ENCODE measurements around the gene KCNAB1.
"Not testable (repeated sequence)": the region's sequence is repeated elsewhere in the genome, so short reads cannot be mapped to it uniquely, and the experiment has no call there.

KCNAB1 gene

DNA sequence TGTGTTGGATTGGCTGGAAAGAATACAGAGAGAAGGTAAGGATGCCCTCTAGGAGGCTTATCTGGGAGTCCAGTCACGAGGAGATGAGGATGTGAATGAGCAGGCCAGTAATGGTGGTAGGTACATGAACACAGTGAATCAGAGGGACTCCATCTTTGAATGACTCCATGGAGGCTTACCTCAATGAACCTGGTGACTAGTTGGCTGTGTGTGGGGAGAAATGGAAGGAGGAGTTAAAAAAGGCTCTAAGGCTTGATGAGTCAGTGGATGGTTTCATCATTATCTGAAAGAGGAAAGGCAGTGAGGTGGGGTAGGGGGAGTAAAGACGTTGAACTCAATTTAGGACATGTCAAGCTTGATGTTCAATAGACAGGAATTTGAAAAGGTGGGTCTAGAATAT is 61.1 kb downstream of the KCNAB1 start:
- no peak overlapping the region for H3K27ac ChIP-seq
- no peaks in the 10 kb centered on the region for H3K36me3 ChIP-seq
- H3K4me1 ChIP-seq: peaks cover 0 to 19% (median 2%) of the 10 kb centered on the region in 4 donors
- H3K27me3 ChIP-seq: no peaks in the 10 kb centered on the region
- no peak overlapping the region for H3K4me3 ChIP-seq
- H3K9me3 ChIP-seq: no peaks in the 10 kb centered on the region
- TF ChIP-seq, protein P1, sequence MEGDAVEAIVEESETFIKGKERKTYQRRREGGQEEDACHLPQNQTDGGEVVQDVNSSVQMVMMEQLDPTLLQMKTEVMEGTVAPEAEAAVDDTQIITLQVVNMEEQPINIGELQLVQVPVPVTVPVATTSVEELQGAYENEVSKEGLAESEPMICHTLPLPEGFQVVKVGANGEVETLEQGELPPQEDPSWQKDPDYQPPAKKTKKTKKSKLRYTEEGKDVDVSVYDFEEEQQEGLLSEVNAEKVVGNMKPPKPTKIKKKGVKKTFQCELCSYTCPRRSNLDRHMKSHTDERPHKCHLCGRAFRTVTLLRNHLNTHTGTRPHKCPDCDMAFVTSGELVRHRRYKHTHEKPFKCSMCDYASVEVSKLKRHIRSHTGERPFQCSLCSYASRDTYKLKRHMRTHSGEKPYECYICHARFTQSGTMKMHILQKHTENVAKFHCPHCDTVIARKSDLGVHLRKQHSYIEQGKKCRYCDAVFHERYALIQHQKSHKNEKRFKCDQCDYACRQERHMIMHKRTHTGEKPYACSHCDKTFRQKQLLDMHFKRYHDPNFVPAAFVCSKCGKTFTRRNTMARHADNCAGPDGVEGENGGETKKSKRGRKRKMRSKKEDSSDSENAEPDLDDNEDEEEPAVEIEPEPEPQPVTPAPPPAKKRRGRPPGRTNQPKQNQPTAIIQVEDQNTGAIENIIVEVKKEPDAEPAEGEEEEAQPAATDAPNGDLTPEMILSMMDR (IDR thresholded peaks at IDR 0.05): no peak
- DNase-seq: no peak
- intact Hi-C loops (cut with DNase I; ENCODE audit: low total_unique reads): no loop called here

DNA sequence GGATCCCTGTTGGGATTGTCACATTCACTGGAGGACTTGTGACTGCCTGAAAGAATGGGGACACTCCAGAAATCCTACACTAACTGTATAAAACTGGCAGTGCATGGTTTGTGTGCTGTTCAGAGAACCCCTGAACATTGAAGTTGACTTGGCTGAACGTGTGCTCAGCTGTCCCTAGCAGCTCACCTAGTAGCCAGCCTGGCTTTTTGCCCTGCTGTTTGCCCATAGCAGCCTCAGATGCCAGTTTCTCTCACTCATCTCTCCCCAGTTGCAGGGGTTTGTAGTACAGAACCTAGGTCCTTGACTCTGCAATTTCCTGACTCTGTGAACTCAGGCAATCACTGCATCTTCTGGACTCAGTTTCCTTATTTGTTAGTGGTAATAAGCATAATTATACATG is 63.0 kb downstream of the KCNAB1 start:
- TF ChIP-seq, protein P1 (IDR thresholded peaks at IDR 0.05): no peak
- intact Hi-C loops (cut with DNase I; ENCODE audit: low total_unique reads): no loop called here
- DNase-seq: no peak
- H3K4me1 ChIP-seq: peaks cover 0 to 32% (median 2%) of the 10 kb centered on the region in 4 donors
- H3K27me3 ChIP-seq: no peaks in the 10 kb centered on the region
- no peaks in the 10 kb centered on the region for H3K9me3 ChIP-seq
- no peak overlapping the region for H3K27ac ChIP-seq
- no peaks in the 10 kb centered on the region for H3K36me3 ChIP-seq
- no peak overlapping the region for H3K4me3 ChIP-seq

DNA sequence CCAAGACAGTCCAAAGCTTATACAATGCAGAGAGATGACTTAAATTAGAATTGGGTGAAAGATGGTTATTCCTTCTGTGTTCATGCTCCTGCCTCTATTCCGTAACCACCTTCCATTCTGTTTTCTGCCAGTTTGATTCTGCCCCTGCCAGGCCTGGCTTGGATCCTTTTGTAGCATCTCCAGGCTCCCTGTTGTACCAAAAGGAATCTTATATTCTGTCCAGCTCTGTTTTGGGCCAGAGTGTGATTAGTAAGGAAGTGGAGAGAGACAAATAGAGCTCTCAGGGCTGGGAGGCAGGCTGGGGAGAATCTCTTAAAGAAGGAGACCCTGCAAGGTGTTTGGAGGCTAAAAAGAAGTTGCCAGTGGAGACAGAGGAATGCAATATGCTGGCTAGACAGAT is 63.8 kb downstream of the KCNAB1 start:
- Histone ChIP-seq H3K27ac (no peak overlapping the region), H3K36me3 (no peaks in the 10 kb centered on the region), H3K4me3 (no peak overlapping the region), H3K27me3 (no peaks in the 10 kb centered on the region), H3K9me3 (no peaks in the 10 kb centered on the region), H3K4me1 (peaks cover 0 to 32% (median 2%) of the 10 kb centered on the region in 4 donors)
- no peak for DNase-seq
- intact Hi-C loops (cut with DNase I; ENCODE audit: low total_unique reads): no loop called here
- TF ChIP-seq, protein P1 (IDR thresholded peaks at IDR 0.05): no peak

DNA sequence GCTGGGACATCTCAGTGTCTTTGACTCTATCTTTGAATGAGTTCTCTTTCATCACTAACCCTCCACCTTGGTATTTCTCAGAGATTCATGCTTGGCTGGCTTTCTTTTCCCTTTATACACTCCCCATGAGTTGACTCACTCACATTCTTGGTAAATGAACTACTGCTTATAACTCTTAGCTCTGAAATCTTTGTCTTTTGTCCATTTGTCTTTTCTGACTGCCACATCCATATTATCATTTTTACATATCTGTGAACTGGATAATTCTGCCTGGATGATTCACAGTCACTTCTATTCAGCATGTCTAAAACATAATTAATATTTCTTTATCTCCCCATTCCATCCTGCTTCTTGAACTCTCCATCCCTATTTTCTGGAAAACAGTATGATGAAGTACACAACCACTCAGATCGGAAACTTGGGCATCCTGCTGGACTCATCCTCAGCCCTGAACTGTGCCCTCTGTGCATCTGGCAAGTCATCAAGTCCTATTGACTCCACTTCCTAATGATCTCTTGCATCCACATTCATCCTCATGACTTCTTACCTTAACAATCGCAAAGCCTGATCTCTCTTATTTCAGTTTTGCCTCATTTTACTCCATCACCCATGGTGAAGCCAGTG is 66.9 kb downstream of the KCNAB1 start:
- DNase-seq: no peak
- no peak overlapping the region for H3K27ac ChIP-seq
- H3K9me3 ChIP-seq: no peaks in the 10 kb centered on the region
- TF ChIP-seq, protein P1 (IDR thresholded peaks at IDR 0.05): no peak
- H3K4me3 ChIP-seq: no peak overlapping the region
- intact Hi-C loops (cut with DNase I; ENCODE audit: low total_unique reads): no loop called here
- H3K36me3 ChIP-seq: no peaks in the 10 kb centered on the region
- no peaks in the 10 kb centered on the region for H3K27me3 ChIP-seq
- peaks cover 0 to 37% (median 0%) of the 10 kb centered on the region in 4 donors for H3K4me1 ChIP-seq

DNA sequence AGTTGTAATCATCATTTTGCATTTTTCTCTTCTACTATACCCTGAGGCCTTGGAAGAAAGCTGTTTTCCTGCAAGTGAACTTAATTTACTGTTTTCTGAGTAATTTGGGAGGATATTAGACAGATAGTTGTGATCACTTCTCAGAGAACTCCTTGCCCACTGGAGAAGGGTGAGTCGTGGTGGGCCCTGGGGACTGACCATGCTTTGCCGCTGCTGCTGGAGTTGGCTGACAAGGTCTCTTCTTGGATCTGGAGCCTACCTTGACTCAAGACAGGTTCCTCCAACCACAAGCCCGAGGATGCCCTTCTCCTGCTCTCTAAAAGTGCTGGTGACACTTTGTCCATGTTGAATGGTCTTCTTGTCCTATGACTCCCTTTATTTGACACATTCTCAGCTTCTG is 68.4 kb downstream of the KCNAB1 start:
- Histone ChIP-seq H3K27me3 (no peaks in the 10 kb centered on the region), H3K9me3 (no peaks in the 10 kb centered on the region), H3K4me3 (no peak overlapping the region), H3K36me3 (no peaks in the 10 kb centered on the region), H3K27ac (no peak overlapping the region), H3K4me1 (peaks cover 0 to 34% (median 0%) of the 10 kb centered on the region in 4 donors)
- TF ChIP-seq, protein P1 (IDR thresholded peaks at IDR 0.05): no peak
- intact Hi-C loops (cut with DNase I; ENCODE audit: low total_unique reads): no loop called here
- DNase-seq: no peak

DNA sequence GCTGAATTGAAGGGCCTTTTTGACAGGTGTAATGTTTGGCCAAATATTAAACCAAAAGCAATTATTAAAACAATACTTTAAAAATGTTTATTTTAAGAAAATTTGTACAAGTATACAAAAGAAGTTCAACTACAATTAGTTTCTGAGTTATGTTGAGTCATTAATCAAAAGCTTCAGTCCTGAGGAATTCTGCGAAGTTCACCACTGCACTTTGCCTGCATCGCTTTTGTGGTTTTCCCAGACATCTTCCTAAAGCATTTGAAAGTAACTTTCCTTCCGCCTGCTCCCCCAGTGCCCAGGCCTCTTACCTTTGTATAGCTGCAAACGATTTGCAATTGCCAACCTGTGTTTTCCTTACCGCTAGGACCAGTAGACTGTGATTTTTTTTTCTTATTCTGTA is 69.5 kb downstream of the KCNAB1 start:
- Histone ChIP-seq H3K4me3 (no peak overlapping the region), H3K27ac (no peak overlapping the region), H3K27me3 (no peaks in the 10 kb centered on the region), H3K36me3 (no peaks in the 10 kb centered on the region), H3K4me1 (peaks cover 0 to 34% (median 0%) of the 10 kb centered on the region in 4 donors), H3K9me3 (no peaks in the 10 kb centered on the region)
- DNase-seq: no peak
- TF ChIP-seq, protein P1 (IDR thresholded peaks at IDR 0.05): no peak
- intact Hi-C loops (cut with DNase I; ENCODE audit: low total_unique reads): no loop called here

DNA sequence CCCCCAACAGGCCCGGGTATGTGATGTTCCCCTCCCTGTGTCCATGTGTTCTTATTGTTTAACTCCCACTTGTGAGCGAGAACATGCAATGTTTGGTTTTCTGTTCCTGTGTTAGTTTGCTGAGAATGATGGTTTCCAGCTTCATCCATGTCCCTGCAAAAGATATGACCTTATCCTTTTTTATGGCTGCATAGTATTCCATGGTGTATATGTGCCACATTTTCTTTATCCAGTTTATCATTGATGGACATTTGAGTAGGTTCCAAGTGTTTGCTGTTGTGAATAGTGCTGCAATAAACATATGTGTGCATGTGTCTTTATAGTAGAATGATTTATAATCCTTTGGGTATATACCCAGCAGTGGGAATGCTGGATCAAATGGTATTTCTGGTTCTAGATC is 74.6 kb downstream of the KCNAB1 start:
- DNase-seq; H3K9me3 ChIP-seq; H3K27ac ChIP-seq; H3K27me3 ChIP-seq; intact Hi-C loops (cut with DNase I; ENCODE audit: low total_unique reads); H3K4me3 ChIP-seq; H3K36me3 ChIP-seq: not testable (repeated sequence)
- H3K4me1 ChIP-seq: peaks cover 0 to 34% (median 0%) of the 10 kb centered on the region in 4 donors

DNA sequence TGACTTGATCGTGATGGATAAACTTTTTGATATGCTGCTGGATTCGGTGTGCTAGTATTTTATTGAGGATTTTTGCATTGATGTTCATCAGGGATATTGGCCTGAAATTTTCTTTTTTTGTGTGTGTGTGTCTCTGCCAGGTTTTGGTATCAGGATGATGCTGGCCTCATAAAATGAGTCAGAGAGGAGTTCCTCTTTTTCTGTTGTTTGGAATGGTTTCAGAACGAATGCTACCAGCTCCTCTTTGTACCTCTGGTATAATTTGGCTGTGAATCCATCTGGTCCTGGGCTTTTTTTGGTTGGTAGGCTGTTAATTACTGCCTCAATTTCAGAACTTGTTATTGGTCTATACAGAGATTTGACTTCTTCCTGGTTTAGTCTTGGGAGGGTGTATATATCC is 76.8 kb downstream of the KCNAB1 start:
- intact Hi-C loops (cut with DNase I; ENCODE audit: low total_unique reads); H3K36me3 ChIP-seq; DNase-seq; H3K4me3 ChIP-seq; H3K27ac ChIP-seq; H3K27me3 ChIP-seq; H3K9me3 ChIP-seq: not testable (repeated sequence)
- peaks cover 0 to 32% (median 2%) of the 10 kb centered on the region in 4 donors for H3K4me1 ChIP-seq

Measured in tibial artery (tissue), 4 donors.